Heart right ventricle (tissue), 16 donors: ENCODE results near the gene CLEC7A. TPM values are rescaled to one million over a fixed set of nuclear protein-coding genes. Genes with fewer than 3 reads are reported as not detected.
A peak's percentile ranks its signal among the peaks of the same experiment; 100 is the strongest.

Experiments
- ATAC-seq, 8 donors: fragments of 200-7000 bp; cut with Tn5 transposase; one replicate each; pipeline ENCODE4 v1.9.1; 2020; ENCODE audit warnings: mild to moderate bottlenecking in 8 of 8, moderate library complexity in 8 of 8, moderate number of reproducible peaks in 1 of 8
- DNase-seq, 2 donors: peaks; one replicate each; pipeline ENCODE4 v3.0.0-alpha.2; 2020
- H3K27ac ChIP-seq, 10 donors: fragments of 200-600 bp; sonication (generic) in 2 of 10; one replicate each; pipeline versions ENCODE4 v1.5.0 to v1.8.0; 2020 to 2022; ENCODE audit warnings: mild to moderate bottlenecking in 3 of 10
- H3K27me3 ChIP-seq, 7 donors: fragments of 200-600 bp; one replicate each; pipeline ENCODE4 v1.8.0; 2021 to 2022; ENCODE audit warnings: mild to moderate bottlenecking in 2 of 7
- H3K36me3 ChIP-seq, 9 donors: fragments of 200-600 bp; sonication (generic) in 1 of 9; one replicate each; pipeline versions ENCODE4 v1.5.0 to v1.8.0; 2020 to 2022; ENCODE audit warnings: mild to moderate bottlenecking in 2 of 9
- H3K4me1 ChIP-seq, 9 donors: fragments of 200-600 bp; sonication (generic) in 1 of 9; one replicate each; pipeline versions ENCODE4 v1.5.0 to v1.8.0; 2020 to 2022; ENCODE audit warnings: mild to moderate bottlenecking in 4 of 9
- H3K4me3 ChIP-seq, 10 donors: fragments of 200-600 bp; sonication (generic) in 2 of 10; one replicate each; pipeline versions ENCODE4 v1.5.0 to v1.8.0; 2020 to 2022; ENCODE audit warnings: mild to moderate bottlenecking in 7 of 10, moderate library complexity in 2 of 10
- H3K9me3 ChIP-seq, 11 donors: fragments of 200-600 bp in 10 of 11; sonication (generic) in 2 of 11; one replicate each; pipeline versions ENCODE4 v1.5.0 to v1.8.0; 2013 to 2022; ENCODE audit warnings: mild to moderate bottlenecking in 2 of 11, control low read depth in 1 of 11, moderate library complexity in 1 of 11
- CTCF ChIP-seq, 9 donors: fragments of 200-600 bp; sonication (generic) in 2 of 9; IDR thresholded peaks; one replicate each; pipeline versions ENCODE4 v1.5.0 to v1.8.0; 2021 to 2022; ENCODE audit warnings: antibody characterized with exemption in 9 of 9, mild to moderate bottlenecking in 5 of 9, moderate library complexity in 1 of 9
- WGBS, 2 donors: extraction: QIAGEN DNeasy Blood & Tissue Kit; methylation state at CpG; one replicate each; pipeline ENCODE4 v1.1.7; 2013; ENCODE audit warnings: inconsistent platforms in 1 of 2; 5-methylcytosine and 5-hydroxymethylcytosine counted together
- intact Hi-C, 10 donors: fragments of 100-400 bp; cut with DNase I; formaldehyde crosslinking; loops; one replicate each; pipeline versions ENCODE4 v1.11.1 to v1.14.2; 2022
- polyA plus RNA-seq, 2 donors: library from polyadenylated mRNA; stranded (reverse); fragments of 200-250 nt; gene quantifications; one replicate each; pipeline ENCODE4 v1.2.3, GENCODE V29; 2013
- total RNA-seq, 10 donors: library from RNA; stranded (reverse); fragmentation: NEBNext Ultra II Directional in 3 of 10; extraction: Animal tissue kit (Norgen Biotek cat#: 25700) in 3 of 10; gene quantifications; one replicate each; pipeline versions ENCODE4 v1.2.1 to v1.2.4, GENCODE V29; 2021 to 2023
- donor health status: Arrhythmogenic right ventricular cardiomyopathy.
- donor health status: ischemic (EF 13 %, LVEDD 7.1; RV severe dilation, severe dysfunction).
- donor health status: healthy with polysubstance abuse.
- donor health status: DM: no; HTN: yes; CAD: no.
- donor health status: DM: no; HTN: no; CAD: no.
- donor health status: ischemic (EF 25% LVEDD 6.9; RV normal size, moderate dysfunction).
- donor health status: ischemic (EF 25% LVEDD 5.7; RV mildly dilated, moderate dysfunction).
- donor health status: healthy.
- donor health status: DM: yes; HTN: yes; CAD: no.
- donor health status: Ischemic cardiomyopathy.
- donor health status: ischemic (EF 35%, LVEDD 5.7; RV mildly dilated, moderate dysfunction).
- donor health status: nonischemic (EF 11% LVEDD 7.7; RV severe dilation, severe dysfunction).
- donor health status: DM: yes; HTN: yes; CAD: no.
- donor health status: PGD.
- donor health status: ischemic (EF 29% LVEDD 5.4; RV normal size, mild dysfunction).
- donor health status: nonischemic (EF 23%, LVEDD 6.1; RV moderate dilation, normal function).

CLEC7A gene
- total and polyA plus RNA-seq, 12 donors, result 0.94 to 15.2 (median 1.8) TPM

GRCh38 chr12:10102322-10102721 is 27.7 kb downstream of the CLEC7A start:
- Histone ChIP-seq H3K9me3 (peaks cover 0 to 8% (median 0%) of the 10 kb centered on the region in 11 donors), H3K36me3 (no peaks in the 10 kb centered on the region), H3K4me1 (peaks cover 0 to 34% (median 22%) of the 10 kb centered on the region in 9 donors), H3K4me3 (no peak overlapping the region), H3K27me3 (no peaks in the 10 kb centered on the region), H3K27ac (no peak overlapping the region)
- peak in 3 of 8 donors; percentile 17 to 37 (median 29) for ATAC-seq
- no peak for TF ChIP-seq CTCF (IDR thresholded peaks at IDR 0.05)
- 59 to 60% methylated on average over 2 of the region's 2 CpGs for WGBS, 2 donors
- no peak for DNase-seq
- intact Hi-C loops, result no loop called here

- Histone ChIP-seq H3K27ac (peak overlapping the region in 2 of 10 donors; percentile 36 to 42), H3K36me3 (no peaks in the 10 kb centered on the region), H3K27me3 (no peaks in the 10 kb centered on the region), H3K4me3 (no peak overlapping the region), H3K9me3 (peaks cover 0 to 8% (median 0%) of the 10 kb centered on the region in 11 donors), H3K4me1 (peaks cover 0 to 34% (median 22%) of the 10 kb centered on the region in 9 donors)
- DNase-seq (no peak), ATAC-seq (no peak)
- TF ChIP-seq CTCF (IDR thresholded peaks at IDR 0.05), result no peak
- intact Hi-C loops, result no loop called here
- WGBS, 2 donors, result 62 to 76% methylated on average over 1 of the region's 1 CpG
These were observed 28.3 kb downstream of the CLEC7A start for GRCh38 chr12:10101648-10102220.

GRCh38 chr12:10101042-10101579 is 28.9 kb downstream of the CLEC7A start:
- 52 to 62% methylated on average over 5 of the region's 5 CpGs for WGBS, 2 donors
- no peak for DNase-seq
- no peak for TF ChIP-seq CTCF (IDR thresholded peaks at IDR 0.05)
- Histone ChIP-seq H3K27me3 (no peaks in the 10 kb centered on the region), H3K36me3 (no peaks in the 10 kb centered on the region), H3K27ac (peak overlapping the region in 3 of 10 donors; percentile 29 to 42 (median 36)), H3K4me3 (no peak overlapping the region), H3K9me3 (peaks cover 0 to 8% (median 0%) of the 10 kb centered on the region in 11 donors), H3K4me1 (peaks cover 0 to 34% (median 22%) of the 10 kb centered on the region in 9 donors)
- peak in 6 of 8 donors; percentile 26 to 65 (median 33) for ATAC-seq
- intact Hi-C loops, result no loop called here

GRCh38 chr12:10098791-10099190 is 31.2 kb downstream of the CLEC7A start, which contains the start of gene CLEC1A:
TSS of gene CLEC1A (minus strand) at chr12:10098985. CDS start at chr12:10098922, 63 bp downstream.
- Histone ChIP-seq H3K27ac (peak within 1 kb of the TSS; percentile 49 to 85 (median 72)), H3K36me3 (no peaks in the 10 kb centered on the region), H3K4me1 (peaks cover 0 to 50% (median 28%) of the 10 kb centered on the region in 9 donors), H3K4me3 (peak within 1 kb of the TSS in 9 of 10 donors; percentile 17 to 55 (median 40)), H3K9me3 (peaks cover 0 to 5% (median 0%) of the 10 kb centered on the region in 11 donors), H3K27me3 (no peaks in the 10 kb centered on the region)
- WGBS, 2 donors, result 34 to 36% methylated on average over 10 of the region's 10 CpGs
- DNase-seq (peak; percentile 25 to 56), ATAC-seq (peak; percentile 62 to 92 (median 85))
- TF ChIP-seq CTCF (IDR thresholded peaks at IDR 0.05), result no peak
- intact Hi-C loops, result loop anchor here in 1 of 10 donors (2.0 kb wide), 1 partner anchor 30 kb away; no protein-coding TSS in a partner anchor
